Bronchial epithelial cell (primary cell): ENCODE measurements around the gene HOXB5. TPM values are rescaled to one million over a fixed set of nuclear protein-coding genes. Genes with fewer than 3 reads are reported as not detected.

Experiments used
- DNase-seq: peaks from one replicate; pipeline ENCODE4 v3.0.0-alpha.2; 2010; ENCODE audit warnings: low read depth
- FAIRE-seq: peaks from 2 replicates; lab custom pipeline; 2011; peaks lifted over from hg19 to GRCh38; lab: Jason Lieb, UNC
- H3K27me3 ChIP-seq: 2 replicates; pipeline ENCODE4 v1.5.1; 2011; ENCODE audit warnings: low read length; ENCODE audit not compliant: control insufficient read depth, insufficient read depth
- H3K36me3 ChIP-seq: 2 replicates; pipeline ENCODE4 v1.5.1; 2011; ENCODE audit warnings: low read length; ENCODE audit not compliant: control insufficient read depth, insufficient read depth
- H3K4me3 ChIP-seq: 2 replicates; pipeline ENCODE4 v1.5.1; 2011; ENCODE audit warnings: mild to moderate bottlenecking, low read depth, low read length, control low read depth
- total RNA-seq: library from RNA; depleted of rRNA; stranded (reverse); fragments of >200 nt; gene quantifications from 2 replicates; pipeline ENCODE4 v1.2.1, GENCODE V29; 2014
- TF ChIP-seq, protein P1 (sequence below): IDR thresholded peaks from 2 replicates; pipeline ENCODE4 v1.5.1; 2011; ENCODE audit warnings: mild to moderate bottlenecking, moderate library complexity, low read length, control low read depth, inconsistent platforms; ENCODE audit not compliant: insufficient read depth, severe bottlenecking

The HOXB5 gene
- total RNA-seq, 1 donor from 2014 or later = not detected

DNA sequence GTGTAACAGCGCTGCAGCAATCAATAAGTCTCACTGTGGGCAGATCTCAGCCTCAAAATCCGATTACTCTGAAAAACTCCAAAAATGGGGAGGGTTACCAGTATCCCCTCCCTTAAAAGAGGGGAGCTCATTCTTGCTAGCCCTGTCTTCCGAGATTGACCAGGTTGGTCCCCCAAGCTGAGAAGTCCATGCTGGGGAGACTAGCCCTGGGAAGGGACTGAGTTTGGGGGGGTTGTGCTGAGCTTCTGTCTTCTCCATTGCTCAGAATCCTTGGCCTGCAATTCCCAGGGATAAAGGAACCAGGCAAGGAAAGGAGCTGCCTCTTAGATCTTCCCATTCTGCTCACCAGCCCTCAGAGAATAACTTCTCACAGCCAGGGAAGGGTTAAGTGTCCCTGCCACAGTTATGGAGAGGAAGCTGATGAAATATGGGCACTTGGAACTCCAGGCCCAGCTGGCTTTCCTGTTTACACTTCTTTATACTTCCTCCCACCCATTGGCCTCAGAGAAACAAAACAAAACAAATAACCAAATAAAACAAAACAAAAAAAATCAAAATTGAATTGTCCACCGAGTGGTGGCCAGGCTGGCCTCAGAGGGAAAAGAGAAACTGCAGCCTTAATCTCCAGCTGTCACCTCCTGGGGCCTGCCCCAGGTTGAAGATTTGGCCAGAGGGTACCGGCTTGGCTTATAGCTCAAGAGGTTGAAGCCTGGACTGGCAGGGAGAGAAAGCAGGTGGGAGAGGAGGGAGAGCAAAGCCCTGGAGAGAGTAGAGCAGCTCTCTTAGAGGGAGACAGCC is 6.1 kb downstream of the HOXB5 start:
- H3K4me3 ChIP-seq = no peak overlapping the region
- DNase-seq (no peak), FAIRE-seq (no peak)
- TF ChIP-seq, protein P1, sequence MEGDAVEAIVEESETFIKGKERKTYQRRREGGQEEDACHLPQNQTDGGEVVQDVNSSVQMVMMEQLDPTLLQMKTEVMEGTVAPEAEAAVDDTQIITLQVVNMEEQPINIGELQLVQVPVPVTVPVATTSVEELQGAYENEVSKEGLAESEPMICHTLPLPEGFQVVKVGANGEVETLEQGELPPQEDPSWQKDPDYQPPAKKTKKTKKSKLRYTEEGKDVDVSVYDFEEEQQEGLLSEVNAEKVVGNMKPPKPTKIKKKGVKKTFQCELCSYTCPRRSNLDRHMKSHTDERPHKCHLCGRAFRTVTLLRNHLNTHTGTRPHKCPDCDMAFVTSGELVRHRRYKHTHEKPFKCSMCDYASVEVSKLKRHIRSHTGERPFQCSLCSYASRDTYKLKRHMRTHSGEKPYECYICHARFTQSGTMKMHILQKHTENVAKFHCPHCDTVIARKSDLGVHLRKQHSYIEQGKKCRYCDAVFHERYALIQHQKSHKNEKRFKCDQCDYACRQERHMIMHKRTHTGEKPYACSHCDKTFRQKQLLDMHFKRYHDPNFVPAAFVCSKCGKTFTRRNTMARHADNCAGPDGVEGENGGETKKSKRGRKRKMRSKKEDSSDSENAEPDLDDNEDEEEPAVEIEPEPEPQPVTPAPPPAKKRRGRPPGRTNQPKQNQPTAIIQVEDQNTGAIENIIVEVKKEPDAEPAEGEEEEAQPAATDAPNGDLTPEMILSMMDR = no peak
- H3K36me3 ChIP-seq = no peaks in the 10 kb centered on the region
- peaks cover 81% of the 10 kb centered on the region for H3K27me3 ChIP-seq

DNA sequence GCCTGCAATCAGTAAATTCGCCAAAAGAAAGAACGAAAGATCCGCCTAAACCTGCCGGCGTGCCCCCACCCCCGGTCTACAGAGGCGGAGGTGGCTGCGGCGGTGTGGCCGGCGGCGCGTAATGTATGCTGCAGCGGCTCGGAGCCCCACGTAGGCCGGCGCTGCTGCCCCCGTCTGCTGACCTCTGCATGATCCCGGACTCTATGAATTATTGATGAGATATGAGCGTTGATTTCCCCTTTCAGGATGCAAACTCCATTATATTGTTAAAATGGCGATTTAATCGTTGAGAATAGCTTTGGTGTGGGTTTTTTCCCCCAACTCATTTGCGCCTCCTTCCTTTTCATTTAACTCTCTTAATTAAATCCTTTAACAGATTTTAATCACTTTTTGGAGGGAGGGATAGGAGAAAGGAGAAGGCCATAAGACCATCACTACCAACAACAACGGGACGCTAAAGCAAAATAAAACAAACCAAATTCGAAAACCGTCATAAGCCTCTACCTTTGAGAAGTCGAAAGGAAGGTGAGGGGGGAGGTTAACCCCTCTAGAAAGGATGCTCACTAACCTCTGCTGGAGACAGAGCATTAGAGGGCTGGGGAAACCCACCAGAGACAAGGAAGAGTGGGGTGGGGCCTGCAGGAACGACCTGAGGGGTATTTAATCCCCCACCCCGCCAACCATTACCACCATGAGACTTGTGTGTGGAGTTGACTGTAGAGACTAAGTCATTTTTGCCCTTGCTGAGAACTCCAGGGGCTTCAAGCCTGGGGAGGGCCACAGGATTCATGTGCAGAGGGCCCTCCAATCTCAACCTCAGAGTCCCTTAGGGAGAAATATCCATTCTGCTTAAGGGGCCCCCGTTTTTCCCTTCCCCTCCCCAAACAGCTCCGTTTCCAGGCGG is 7.0 kb downstream of the HOXB5 start:
- H3K4me3 ChIP-seq = no peak overlapping the region
- no peak for DNase-seq
- H3K27me3 ChIP-seq = peaks cover 83% of the 10 kb centered on the region
- no peak for FAIRE-seq
- no peaks in the 10 kb centered on the region for H3K36me3 ChIP-seq
- TF ChIP-seq, protein P1 = no peak

DNA sequence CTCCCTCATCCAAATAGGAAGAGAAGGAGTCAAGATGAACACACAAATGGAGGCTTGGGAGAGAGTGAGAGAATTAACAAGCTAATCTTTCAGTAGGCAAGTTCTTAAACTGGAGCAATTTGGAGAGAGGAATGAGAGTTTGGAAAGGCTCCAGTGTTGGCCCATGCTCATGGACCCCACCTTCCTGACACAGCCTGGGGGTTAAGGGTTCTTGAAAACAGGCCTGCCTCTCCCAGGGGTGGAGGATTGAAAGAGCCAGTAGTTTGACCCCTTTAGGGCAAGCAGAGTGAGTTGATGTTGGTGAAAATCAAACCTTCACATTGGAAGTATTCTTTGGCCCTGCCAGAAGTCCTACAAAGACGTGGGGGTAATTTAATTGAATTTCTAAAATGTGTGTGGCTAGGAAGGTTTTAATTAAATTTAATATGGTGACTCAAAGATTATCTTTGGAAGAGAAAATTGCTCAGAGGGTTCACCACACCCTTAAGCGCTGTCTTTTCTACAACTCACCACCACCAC is 9.3 kb downstream of the HOXB5 start:
- DNase-seq (no peak), FAIRE-seq (no peak)
- no peak overlapping the region for H3K4me3 ChIP-seq
- no peaks in the 10 kb centered on the region for H3K36me3 ChIP-seq
- H3K27me3 ChIP-seq = peaks cover 86% of the 10 kb centered on the region
- TF ChIP-seq, protein P1 = no peak

DNA sequence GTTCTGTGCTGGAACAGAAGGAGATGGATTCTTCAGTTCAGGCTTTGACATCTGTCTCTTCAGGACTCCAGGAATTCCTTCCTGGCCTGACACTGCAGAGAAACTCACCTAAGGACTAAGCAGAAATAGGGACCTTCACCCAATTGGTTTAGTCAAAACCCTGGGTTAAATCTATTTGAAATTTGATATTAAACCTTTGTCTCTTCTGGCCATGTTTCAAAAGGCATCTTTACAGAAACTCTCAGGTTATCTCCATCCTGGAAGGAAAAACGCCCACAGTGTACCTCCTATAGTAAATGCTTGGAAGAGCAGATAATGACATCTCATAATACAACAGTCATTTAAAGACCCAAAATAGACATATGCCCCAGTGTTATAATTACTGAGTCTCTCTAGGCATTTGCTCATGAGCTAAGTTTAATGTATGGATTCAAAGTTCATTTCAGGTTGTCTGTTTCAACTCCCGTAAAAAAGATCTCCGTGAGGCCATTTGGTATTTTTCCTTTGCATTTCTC is 9.8 kb downstream of the HOXB5 start:
- no peak for DNase-seq
- Histone ChIP-seq H3K27me3 (peaks cover 86% of the 10 kb centered on the region), H3K4me3 (no peak overlapping the region)

DNA sequence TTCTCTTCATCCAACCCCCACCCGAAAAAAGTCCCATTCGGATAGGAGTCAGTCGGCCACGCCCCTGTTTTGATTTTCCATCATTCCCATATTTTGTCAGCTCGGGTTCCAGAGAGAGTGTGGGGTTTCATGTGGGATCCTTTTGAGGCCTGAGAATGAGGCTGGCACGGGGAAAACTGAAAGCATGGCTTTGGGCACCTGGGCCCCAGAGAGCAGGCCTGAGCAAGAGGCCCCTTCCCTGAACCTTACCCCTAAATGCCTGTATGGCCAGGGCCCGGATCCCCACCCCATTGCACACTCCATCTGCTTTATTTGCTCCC is 10.9 kb downstream of the HOXB5 start:
- TF ChIP-seq, protein P1 = no peak
- no peaks in the 10 kb centered on the region for H3K36me3 ChIP-seq
- no peak overlapping the region for H3K4me3 ChIP-seq
- DNase-seq = no peak
- no peak for FAIRE-seq
- peaks cover 83% of the 10 kb centered on the region for H3K27me3 ChIP-seq

More for the DNA sequence above, 9.8 kb downstream of the HOXB5 start:
- FAIRE-seq = no peak
- TF ChIP-seq, protein P1 = no peak
- H3K36me3 ChIP-seq = no peaks in the 10 kb centered on the region
